GM13977 (cell line): ENCODE data around the gene AKNA.
A peak's percentile ranks its signal among the peaks of the same experiment; 100 is the strongest.

ENCODE experiments used
- DNase-seq: peaks from one replicate; pipeline ENCODE4 v3.0.0; 2012; ENCODE audit warnings: low spot score
- CTCF ChIP-seq: IDR thresholded peaks from 2 replicates; pipeline ENCODE4 v1.5.1; 2012; ENCODE audit warnings: mild to moderate bottlenecking, control low read depth; ENCODE audit not compliant: insufficient read depth; ENCODE audit errors: extremely low read depth, missing control alignments
- in situ Hi-C: fragments of 300-500 bp; cut with MboI; formaldehyde crosslinking; loops from one replicate; pipeline ENCODE4 v1.12.0; 2022; ENCODE audit warnings: low sequenced_read_pairs, low pct_unique_long_range_greater_than_20kb, mixed read lengths, inconsistent platforms; ENCODE audit not compliant: unreplicated experiment

Gene AKNA

DNA sequence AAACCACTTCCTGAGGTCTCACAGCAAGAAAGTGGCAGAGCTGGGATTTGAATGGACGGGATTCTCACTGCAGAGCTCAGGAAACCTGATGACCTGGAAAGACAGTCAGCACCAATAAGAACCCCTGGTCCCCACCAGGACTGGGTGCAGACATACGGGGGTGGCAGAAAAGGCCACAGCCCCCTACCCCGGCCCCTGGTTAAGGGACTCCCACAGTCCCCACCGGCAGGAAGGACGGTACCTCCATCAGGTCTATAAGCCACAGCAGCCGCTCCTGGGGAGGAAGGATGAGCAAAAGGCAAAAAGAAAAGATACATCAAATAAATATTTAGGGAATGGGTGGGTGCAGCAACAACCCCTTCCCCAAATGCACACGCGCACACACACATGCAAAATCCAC, 32.0 kb upstream of the AKNA start:
- in situ Hi-C loops = loop anchor here (25.0 kb wide), 1 partner anchor 593 kb away; no protein-coding TSS in a partner anchor
- no peak for DNase-seq
- TF ChIP-seq CTCF = no peak

- no peak for DNase-seq
- in situ Hi-C loops = loop anchor here (25.0 kb wide), 1 partner anchor 594 kb away; no protein-coding TSS in a partner anchor
- TF ChIP-seq CTCF = no peak
These were observed 30.3 kb upstream of the AKNA start for GRCh38 chr9:114418053-114418452.

DNA sequence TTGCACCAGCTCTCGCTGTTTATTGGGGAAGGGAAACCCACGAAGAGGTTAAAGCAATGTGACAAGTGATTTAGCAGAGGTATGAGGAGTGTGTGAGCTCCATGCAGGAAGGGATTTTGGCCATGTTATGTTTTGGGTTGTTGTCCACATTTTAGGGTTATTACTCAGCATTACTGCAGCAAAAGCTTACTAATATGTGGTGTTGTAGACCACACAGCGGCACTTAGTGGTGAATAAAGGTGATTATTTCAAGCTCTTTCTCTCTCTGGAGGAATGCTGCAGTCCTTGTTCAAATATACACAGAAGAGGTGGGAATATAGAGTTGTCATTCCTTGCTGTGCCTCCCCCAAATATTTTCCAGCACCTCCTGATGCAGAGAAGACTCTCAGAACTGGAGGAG, 29.7 kb upstream of the AKNA start:
- no peak for DNase-seq
- TF ChIP-seq CTCF = peak; percentile 21
- in situ Hi-C loops = loop anchor here (25.0 kb wide), 1 partner anchor 595 kb away; no protein-coding TSS in a partner anchor

DNA sequence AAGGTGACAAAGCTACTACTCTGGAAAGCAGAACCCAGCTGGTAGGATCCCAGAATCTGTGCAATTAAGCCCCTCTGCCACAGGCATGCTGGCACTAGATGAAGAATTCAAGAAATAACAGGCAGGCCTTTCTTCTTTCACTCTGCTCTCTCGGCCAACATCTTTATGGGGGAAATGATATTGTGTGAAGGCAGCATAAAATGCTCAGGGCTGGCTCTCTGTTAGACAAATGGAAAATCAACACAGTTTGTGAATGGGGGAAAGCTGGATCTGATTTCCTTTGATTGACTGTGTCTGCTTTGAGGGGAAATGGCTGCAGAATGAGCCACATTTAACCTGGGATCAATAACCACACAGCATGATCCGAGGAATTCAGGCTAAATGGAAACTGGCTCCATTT, 29.1 kb upstream of the AKNA start:
- in situ Hi-C loops = loop anchor here (25.0 kb wide), 1 partner anchor 595 kb away; no protein-coding TSS in a partner anchor
- no peak for DNase-seq
- TF ChIP-seq CTCF = no peak

DNA sequence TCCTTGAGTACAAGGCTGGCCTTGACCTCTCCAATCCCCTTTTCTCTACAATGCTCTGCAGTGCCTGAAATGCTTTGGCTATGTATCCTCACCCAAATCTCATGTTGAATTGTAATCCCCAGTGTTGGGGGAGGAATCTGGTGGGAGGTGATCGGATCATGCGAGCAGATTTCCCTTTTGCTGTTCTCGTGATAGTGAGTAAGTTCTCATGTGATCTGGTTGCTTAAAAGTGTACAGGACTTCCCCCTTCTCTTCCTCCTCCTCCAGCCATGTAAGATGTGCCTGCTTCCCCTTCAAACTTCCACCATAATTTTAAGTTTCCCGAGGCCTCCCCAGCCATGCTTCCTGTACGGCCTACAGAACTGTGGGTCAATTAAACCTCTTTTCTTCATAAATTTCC, 28.5 kb upstream of the AKNA start:
- in situ Hi-C loops = loop anchor here (25.0 kb wide), 1 partner anchor 596 kb away; no protein-coding TSS in a partner anchor
- no peak for TF ChIP-seq CTCF
- DNase-seq = no peak

GRCh38 chr9:114414346-114414745, 26.6 kb upstream of the AKNA start:
- in situ Hi-C loops = loop anchor here (25.0 kb wide), 1 partner anchor 598 kb away; no protein-coding TSS in a partner anchor
- no peak for TF ChIP-seq CTCF
- no peak for DNase-seq

DNA sequence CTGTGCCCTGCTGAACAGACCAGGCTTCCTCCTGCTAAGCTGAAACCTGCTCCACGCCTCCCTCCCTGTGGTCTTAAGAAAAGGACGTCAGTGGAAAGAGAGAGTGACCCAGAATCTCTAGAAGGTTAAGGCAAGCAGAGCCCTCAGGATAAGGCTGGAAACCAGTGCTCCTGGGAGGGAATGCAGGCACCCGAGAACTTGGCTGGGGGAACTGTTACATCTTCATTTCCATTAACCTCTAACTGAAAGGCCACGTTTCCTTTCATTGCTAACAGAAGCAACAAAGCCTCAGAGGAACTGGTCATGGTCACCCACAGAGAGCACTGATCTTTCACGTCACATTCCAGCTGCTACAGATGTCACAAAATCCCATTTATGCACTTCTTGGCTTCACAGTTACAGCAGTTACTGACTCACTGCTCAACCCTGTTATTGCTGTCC, 26.1 kb upstream of the AKNA start:
- DNase-seq = no peak
- TF ChIP-seq CTCF = no peak
- in situ Hi-C loops = loop anchor here (25.0 kb wide), 1 partner anchor 598 kb away; no protein-coding TSS in a partner anchor
